Sigmoid colon (tissue), 7 donors: ENCODE measurements around the gene PRICKLE2. TPM values are rescaled to one million over a fixed set of nuclear protein-coding genes. Genes with fewer than 3 reads are reported as not detected.
"Not testable (repeated sequence)": the region's sequence is repeated elsewhere in the genome, so short reads cannot be mapped to it uniquely, and the experiment has no call there.

ENCODE experiments used
- DNase-seq: peaks from one replicate; pipeline ENCODE4 v3.0.0-alpha.2; 2019
- H3K27ac ChIP-seq, 4 donors: fragments of 200-600 bp; sonication (generic); one replicate each; pipeline ENCODE4 v1.5.1; 2016 to 2019; ENCODE audit warnings: mild to moderate bottlenecking in 1 of 4
- H3K27me3 ChIP-seq, 3 donors: fragments of 200-600 bp; sonication (generic); one replicate each; pipeline ENCODE4 v1.5.1; 2019; ENCODE audit warnings: mild to moderate bottlenecking in 1 of 3
- H3K36me3 ChIP-seq, 4 donors: fragments of 200-600 bp; sonication (generic); one replicate each; pipeline ENCODE4 v1.5.1; 2016 to 2019
- H3K4me1 ChIP-seq, 4 donors: fragments of 200-600 bp; sonication (generic); one replicate each; pipeline ENCODE4 v1.5.1; 2017 to 2019
- H3K4me3 ChIP-seq, 4 donors: fragments of 200-600 bp; sonication (generic); one replicate each; pipeline ENCODE4 v1.5.1; 2017 to 2019; ENCODE audit warnings: mild to moderate bottlenecking in 2 of 4, moderate library complexity in 1 of 4
- H3K9me3 ChIP-seq, 4 donors: fragments of 200-600 bp in 3 of 4; sonication (generic) in 3 of 4; one replicate each; pipeline versions ENCODE4 v1.5.1 to v1.6.1; 2013 to 2019
- CTCF ChIP-seq, 4 experiments: fragments of 450-650 bp in 3 of 4; fragments of 200-600 bp in 1 of 4; IDR thresholded peaks; one replicate each; pipeline ENCODE4 v1.5.1; 2016 to 2019; ENCODE audit warnings: antibody characterized with exemption in 4 of 4, mild to moderate bottlenecking in 3 of 4, moderate library complexity in 2 of 4
- EP300 ChIP-seq, 4 donors: sonication (generic); formaldehyde crosslinking; IDR thresholded peaks; one replicate each; pipeline ENCODE4 v1.6.1; 2017; ENCODE audit warnings: antibody characterized with exemption in 4 of 4
- POLR2A ChIP-seq, 2 donors: fragments of 450-650 bp; IDR thresholded peaks; one replicate each; pipeline ENCODE4 v1.6.1; 2016; ENCODE audit warnings: antibody characterized with exemption in 2 of 2, mild to moderate bottlenecking in 2 of 2, moderate library complexity in 2 of 2
- POLR2AphosphoS5 ChIP-seq, 4 donors: sonication (generic); formaldehyde crosslinking; IDR thresholded peaks; one replicate each; pipeline ENCODE4 v1.6.1; 2017; ENCODE audit warnings: antibody characterized with exemption in 4 of 4
- WGBS, 2 donors: extraction: QIAGEN DNeasy Blood & Tissue Kit; methylation state at CpG; one replicate each; pipeline ENCODE4 v1.1.7; 2013; 5-methylcytosine and 5-hydroxymethylcytosine counted together
- intact Hi-C: fragments of 100-400 bp; cut with DNase I; formaldehyde crosslinking; loops from one replicate; pipeline ENCODE4 v1.15.1; 2023
- polyA plus RNA-seq, 3 donors: library from polyadenylated mRNA; stranded (reverse); fragments of 200-250 nt; gene quantifications; one replicate each; pipeline ENCODE4 v1.2.3, GENCODE V29; 2013
- total RNA-seq, 4 donors: library from RNA; depleted of rRNA; stranded (reverse); fragments of >200 nt; gene quantifications; one replicate each; pipeline ENCODE4 v1.1.0, GENCODE V29; 2016
- donor health status: healthy with polysubstance abuse.
- donor health status: Bipolar disorder and iron deficiency.
- donor health status: healthy.

Gene PRICKLE2
- total and polyA plus RNA-seq, 7 donors: 0.69 to 96.7 (median 61.1) TPM

- TF ChIP-seq POLR2AphosphoS5 (IDR thresholded peaks at IDR 0.05) (no peak), POLR2A (IDR thresholded peaks at IDR 0.05) (no peak), CTCF (IDR thresholded peaks at IDR 0.05) (no peak), EP300 (IDR thresholded peaks at IDR 0.05) (no peak)
- WGBS, 2 donors: 68 to 76% methylated on average over 3 of the region's 3 CpGs
- intact Hi-C loops: no loop called here
- peaks cover 0 to 15% (median 1%) of the 10 kb centered on the region in 4 donors for H3K4me1 ChIP-seq
- no peak for DNase-seq
- H3K36me3 ChIP-seq: peaks cover 0 to 45% (median 4%) of the 10 kb centered on the region in 4 donors
- H3K27ac ChIP-seq: no peak overlapping the region
- H3K4me3 ChIP-seq: no peak overlapping the region
- no peaks in the 10 kb centered on the region for H3K9me3 ChIP-seq
- H3K27me3 ChIP-seq: no peaks in the 10 kb centered on the region
These were observed 131.2 kb downstream of the PRICKLE2 start for GRCh38 chr3:64093825-64094712.

- TF ChIP-seq CTCF (IDR thresholded peaks at IDR 0.05) (no peak), POLR2AphosphoS5 (IDR thresholded peaks at IDR 0.05) (no peak), POLR2A (IDR thresholded peaks at IDR 0.05) (no peak), EP300 (IDR thresholded peaks at IDR 0.05) (no peak)
- Histone ChIP-seq H3K36me3 (peaks cover 0 to 36% (median 0%) of the 10 kb centered on the region in 4 donors), H3K27ac (no peak overlapping the region), H3K9me3 (no peaks in the 10 kb centered on the region), H3K4me1 (peaks cover 0 to 22% (median 2%) of the 10 kb centered on the region in 4 donors), H3K4me3 (no peak overlapping the region), H3K27me3 (no peaks in the 10 kb centered on the region)
- intact Hi-C loops: no loop called here
- no peak for DNase-seq
These were observed 132.1 kb downstream of the PRICKLE2 start for GRCh38 chr3:64093211-64093610.

GRCh38 chr3:64091501-64091900 lies 133.8 kb downstream of the PRICKLE2 start:
- H3K4me3 ChIP-seq: no peak overlapping the region
- WGBS, 2 donors: 92 to 96% methylated on average over 1 of the region's 1 CpG
- no peaks in the 10 kb centered on the region for H3K27me3 ChIP-seq
- H3K36me3 ChIP-seq: peaks cover 0 to 20% (median 0%) of the 10 kb centered on the region in 4 donors
- peaks cover 0 to 22% (median 2%) of the 10 kb centered on the region in 4 donors for H3K4me1 ChIP-seq
- intact Hi-C loops: no loop called here
- H3K27ac ChIP-seq: no peak overlapping the region
- DNase-seq: no peak
- TF ChIP-seq CTCF (IDR thresholded peaks at IDR 0.05) (no peak), EP300 (IDR thresholded peaks at IDR 0.05) (no peak), POLR2AphosphoS5 (IDR thresholded peaks at IDR 0.05) (no peak), POLR2A (IDR thresholded peaks at IDR 0.05) (no peak)
- H3K9me3 ChIP-seq: no peaks in the 10 kb centered on the region

- H3K9me3 ChIP-seq, H3K36me3 ChIP-seq, DNase-seq, H3K27me3 ChIP-seq, H3K4me3 ChIP-seq, intact Hi-C loops: not testable (repeated sequence)
- H3K27ac ChIP-seq: peak overlapping the region in 1 of 4 donors; percentile 14
- 36 to 61% methylated on average over 4 of the region's 4 CpGs for WGBS, 2 donors
- H3K4me1 ChIP-seq: peaks cover 0 to 13% (median 2%) of the 10 kb centered on the region in 4 donors
These were observed 135.9 kb downstream of the PRICKLE2 start for GRCh38 chr3:64089386-64089785.

GRCh38 chr3:64088408-64089205 lies 136.7 kb downstream of the PRICKLE2 start:
- H3K4me3 ChIP-seq: no peak overlapping the region
- no peak for DNase-seq
- 57 to 60% methylated on average over 1 of the region's 1 CpG for WGBS, 2 donors
- no peaks in the 10 kb centered on the region for H3K9me3 ChIP-seq
- no peaks in the 10 kb centered on the region for H3K27me3 ChIP-seq
- no peak for TF ChIP-seq POLR2A (IDR thresholded peaks at IDR 0.05)
- intact Hi-C loops: no loop called here
- no peaks in the 10 kb centered on the region for H3K36me3 ChIP-seq
- peaks cover 0 to 11% (median 2%) of the 10 kb centered on the region in 4 donors for H3K4me1 ChIP-seq
- H3K27ac ChIP-seq: peak overlapping the region in 1 of 4 donors; percentile 14
